Stimulated activated CD4-positive, alpha-beta T cell treated with anti-CD3 and anti-CD28 coated beads, TNF-alpha, amount 100 ng/mL, for 4 hours (primary cell): ENCODE data around the gene HLA-B.

Experiments
- DNase-seq, 3 experiments: peaks; one replicate each; pipeline ENCODE4 v3.0.0-alpha.2; 2020; ENCODE audit warnings: low read depth in 3 of 3

HLA-B gene

DNA sequence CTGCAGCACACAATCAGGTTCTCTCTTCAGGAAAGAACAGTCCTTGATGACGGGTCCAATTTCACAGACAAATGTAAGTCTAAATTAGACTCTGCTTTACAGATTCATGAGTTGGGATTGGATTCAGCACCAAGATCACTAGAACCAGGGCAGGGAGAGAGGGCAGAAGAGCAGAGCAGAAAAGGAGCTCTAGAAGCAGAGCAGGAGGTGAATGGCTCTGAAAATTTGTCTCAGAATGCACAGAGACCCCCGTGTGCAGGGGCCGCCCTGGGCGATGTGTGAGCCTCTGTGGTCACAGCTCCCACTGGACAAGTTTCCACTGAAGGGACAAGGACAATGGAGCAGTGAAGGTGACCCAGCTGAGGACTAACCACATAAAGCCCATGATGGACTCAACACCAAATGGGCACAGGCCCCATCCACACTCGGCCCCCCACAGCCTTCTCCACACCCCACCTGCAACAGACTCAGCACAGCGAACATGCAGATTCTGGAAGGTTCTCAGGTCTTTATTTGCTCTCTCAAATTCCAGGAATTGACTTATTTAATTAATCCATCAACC is 3.5 kb downstream of the HLA-B start:
- DNase-seq, result no peak

DNA sequence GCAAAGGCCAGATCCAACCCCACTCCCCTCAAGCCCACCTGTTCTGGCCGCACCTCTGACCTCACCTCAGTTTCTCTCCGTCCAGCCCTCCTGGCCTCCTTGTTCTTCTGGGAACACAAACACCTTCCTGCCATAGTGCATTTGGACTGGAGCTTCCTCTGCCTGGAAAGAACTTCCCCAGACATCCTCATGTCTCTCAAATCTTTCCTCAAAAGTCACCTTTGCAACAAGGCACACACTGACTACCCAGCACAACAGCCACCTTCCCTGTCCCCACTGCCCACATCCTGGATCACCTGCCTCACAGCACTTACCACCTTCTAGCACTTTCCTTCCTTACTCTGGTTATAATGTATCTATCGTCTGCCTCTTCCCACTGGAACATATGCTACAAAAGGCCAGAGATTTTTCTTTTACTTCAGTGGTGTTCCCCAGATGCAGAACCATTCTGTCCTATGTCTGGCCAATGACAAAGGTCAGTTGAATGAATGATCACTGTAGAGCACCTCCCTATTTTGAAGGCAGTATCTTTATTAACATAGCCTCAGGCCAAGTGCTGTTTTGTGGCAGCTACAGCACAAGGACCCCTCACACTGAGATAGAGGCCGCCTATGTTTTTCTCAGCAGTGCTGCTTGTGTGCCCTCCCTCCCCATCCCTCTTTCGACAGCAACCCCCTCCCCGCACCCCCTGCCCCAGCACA is 4.1 kb downstream of the HLA-B start:
- DNase-seq, result no peak

GRCh38 chr6:31352310-31352682 is 4.7 kb downstream of the HLA-B start:
- no peak for DNase-seq

DNA sequence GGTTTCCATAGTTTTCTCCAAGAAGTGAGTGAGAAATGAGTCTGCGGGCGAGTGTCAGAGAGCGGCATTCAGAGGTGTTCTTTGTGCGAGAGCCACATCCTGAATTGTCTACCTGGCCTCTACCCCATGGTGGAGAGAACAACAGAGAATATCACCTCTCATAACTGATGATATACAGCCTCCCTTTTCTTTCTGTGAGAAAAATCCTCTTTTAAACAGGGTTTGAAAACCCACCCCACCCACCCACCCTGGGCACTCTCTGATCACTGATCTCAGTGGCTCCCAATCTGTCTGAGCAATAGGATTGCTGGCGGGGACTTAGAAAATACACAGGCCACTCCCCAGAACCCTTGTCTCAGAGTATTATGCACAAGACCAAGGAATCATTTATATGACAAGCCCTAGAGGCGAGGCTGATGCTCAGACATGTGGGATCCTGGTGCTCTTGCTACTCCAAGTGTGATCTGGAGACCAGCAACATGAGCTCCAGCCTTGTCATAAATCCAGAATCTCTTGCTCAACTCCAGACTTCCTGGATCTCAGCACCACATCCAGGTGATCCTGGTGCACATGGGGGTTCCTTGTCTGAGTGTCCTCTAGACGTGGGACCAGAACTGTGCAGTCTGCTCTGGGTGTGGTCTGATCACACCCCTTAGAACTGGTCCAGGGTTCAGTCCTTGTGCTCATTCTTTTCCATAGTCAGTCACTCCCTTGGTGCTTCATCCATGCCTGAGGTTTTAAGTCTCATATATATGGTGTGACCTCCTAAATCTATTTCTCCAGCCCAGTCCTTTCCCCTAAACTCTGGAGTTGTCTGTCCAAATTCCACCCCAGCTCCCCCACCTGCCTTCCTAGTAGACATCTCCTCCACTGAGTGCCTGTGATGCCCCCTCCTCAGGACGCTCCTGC is 5.3 kb downstream of the HLA-B start:
- no peak for DNase-seq

- DNase-seq, result no peak
These were observed 6.0 kb downstream of the HLA-B start for GRCh38 chr6:31351033-31351380.

DNA sequence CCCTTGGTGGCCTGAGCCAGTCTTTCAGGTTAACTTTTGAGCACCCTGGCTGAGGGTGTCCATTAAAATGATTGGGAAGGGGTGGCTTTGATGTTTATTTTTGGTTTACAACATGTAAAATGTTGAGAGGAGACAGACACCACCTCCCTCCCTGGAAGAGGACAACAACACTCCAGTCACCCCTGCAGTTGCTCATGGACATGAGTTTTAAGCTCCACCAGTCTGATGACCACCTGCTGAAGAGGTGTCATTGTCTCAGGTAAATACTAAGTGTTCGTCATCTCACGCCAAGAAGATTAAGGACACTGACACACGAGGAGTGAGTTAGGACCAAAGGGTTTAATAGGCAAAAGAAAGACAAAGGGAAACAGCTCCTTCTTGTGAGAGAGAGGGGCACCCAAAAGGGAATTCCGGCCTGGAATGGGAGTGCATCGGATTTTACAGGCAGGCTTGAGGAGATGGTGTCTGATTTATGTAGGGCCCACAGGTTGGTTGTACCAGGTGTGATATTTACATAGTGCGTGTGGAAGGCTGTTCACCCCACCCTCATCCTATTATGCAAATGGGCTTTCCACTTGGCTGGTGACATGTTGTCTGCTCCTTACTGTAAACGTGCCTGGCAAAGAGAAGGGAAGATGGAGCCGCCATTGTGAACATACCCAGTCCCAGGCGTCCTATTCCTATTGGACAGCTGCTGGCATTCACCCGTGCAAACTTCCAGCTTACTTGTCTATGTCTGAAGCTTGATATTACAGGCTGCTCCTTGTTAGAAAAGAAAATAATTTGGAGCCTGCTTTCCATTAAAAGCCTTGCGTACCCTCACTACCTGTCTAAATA is 6.6 kb downstream of the HLA-B start:
- DNase-seq, result no peak

DNA sequence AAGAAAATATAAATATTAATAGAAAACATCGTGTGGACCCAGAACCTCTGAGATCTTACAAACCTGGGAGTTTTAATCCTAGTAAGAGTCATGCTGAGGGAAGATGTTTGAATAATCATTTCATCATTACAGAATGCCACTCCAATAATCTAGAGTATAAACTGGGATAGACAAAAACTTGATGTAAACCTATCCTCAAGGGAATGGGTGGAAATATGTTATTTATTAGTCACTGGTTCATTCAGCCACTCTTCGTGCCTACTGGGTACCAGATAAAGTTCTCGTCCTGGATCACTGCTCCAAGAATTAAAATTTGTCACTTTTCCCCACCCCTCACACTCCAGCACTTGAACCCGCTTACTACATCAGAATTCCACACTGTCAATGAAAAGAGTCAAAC is 7.7 kb downstream of the HLA-B start:
- DNase-seq, result no peak

DNA sequence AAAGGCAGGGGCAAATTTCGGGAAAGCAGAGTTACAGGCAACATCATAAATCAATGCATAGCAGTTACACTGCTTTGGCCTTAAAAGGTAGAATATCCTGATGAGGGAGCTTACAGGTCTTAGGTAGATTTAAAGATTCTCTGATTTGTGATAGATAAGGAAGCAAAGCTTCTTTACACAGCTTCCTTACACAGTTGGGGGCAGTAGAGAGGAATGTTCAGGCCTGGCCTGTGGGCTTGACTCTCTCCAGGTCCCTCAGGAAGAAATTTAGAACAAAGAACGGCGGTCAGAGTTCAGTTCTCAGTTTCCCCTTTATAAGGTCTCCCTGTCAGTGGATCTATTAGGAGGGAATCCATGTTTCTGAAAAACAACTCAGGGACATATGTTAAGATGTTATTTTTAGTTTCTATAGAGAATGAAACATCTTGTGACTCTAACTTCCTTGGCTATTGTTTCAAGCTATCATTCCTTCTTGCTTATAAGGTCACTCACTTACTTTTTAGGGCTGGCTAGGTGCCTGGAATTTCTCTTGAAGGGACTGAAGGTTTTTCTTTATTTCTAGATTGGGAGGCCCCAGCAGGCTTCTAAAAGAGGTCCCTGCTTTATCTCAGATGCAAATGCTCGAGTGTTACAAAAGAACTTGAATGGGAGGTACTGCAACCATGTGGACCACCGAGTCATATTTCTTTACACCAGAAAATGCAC is 11.8 kb downstream of the HLA-B start:
- no peak for DNase-seq

DNA sequence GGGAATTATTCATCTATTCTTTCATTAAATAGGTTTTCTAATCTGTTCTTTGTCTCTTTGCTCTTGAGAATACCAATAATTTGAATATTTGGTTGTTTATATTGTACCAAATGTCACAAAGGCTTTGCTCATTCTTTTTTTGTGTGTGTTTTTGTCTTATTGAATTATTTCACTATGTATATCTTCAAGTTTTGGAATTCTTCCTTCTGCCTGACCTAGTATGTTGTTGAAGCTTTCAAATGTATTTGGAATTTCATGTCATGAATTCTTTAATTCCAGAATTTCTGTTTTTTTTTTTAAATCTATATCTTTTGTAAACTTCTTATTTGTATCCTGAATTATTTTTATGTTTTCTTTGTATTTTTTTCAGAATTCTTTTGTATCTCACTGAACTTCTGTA is 16.8 kb downstream of the HLA-B start:
- no peak for DNase-seq

DNA sequence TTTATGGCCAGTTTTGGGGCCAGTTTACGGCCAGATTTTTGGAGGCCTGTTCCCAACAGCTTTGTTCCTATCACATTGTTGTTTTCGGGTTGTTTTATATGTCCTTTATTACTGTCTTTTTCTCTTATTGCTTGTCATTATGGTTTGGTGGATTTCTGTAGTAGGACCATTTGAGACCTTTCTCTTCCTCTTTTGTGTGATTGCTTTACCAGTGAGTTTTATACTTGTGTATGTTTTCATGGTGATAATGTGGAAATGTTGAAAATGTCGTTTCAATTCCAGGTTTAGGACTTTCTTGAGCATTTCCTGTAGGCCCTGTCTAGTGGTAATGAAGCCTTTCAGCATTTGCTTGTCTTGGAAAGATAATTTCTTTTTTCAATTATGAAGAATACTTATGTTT is 17.8 kb downstream of the HLA-B start:
- no peak for DNase-seq

DNA sequence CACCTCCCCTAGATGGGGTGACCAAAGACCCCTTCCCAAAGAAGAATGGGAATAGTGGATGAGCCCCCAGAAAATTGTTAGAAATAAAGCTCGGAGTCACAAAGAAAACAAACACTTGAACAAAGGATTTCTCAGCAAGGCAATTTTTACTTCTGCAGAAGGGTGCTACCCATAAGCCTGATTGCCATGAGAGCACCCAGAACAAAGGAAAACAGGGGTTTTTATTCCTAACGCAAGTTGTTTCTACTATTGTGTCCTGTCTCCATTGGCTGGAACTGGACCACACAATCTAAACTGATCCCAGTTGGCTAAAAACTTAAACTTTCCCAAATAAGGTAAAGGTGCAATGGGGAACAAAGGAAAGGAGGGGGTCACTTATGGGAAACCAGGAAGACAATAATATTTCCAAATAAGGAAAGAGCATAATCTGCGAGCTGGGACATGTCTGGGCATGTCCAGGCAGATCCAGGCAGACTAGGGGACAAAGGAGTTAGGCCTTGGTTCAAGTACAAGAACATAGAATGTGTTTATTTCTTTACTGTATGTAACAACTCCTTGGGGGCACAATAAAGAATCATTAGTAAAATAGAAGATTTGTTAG is 20.0 kb downstream of the HLA-B start:
- DNase-seq, result no peak

- DNase-seq, result no peak
These were observed 24.1 kb downstream of the HLA-B start for GRCh38 chr6:31332637-31333602.

GRCh38 chr6:31328355-31328960 is 28.5 kb downstream of the HLA-B start:
- no peak for DNase-seq

- no peak for DNase-seq
These were observed 35.2 kb downstream of the HLA-B start for GRCh38 chr6:31321820-31322219.

DNA sequence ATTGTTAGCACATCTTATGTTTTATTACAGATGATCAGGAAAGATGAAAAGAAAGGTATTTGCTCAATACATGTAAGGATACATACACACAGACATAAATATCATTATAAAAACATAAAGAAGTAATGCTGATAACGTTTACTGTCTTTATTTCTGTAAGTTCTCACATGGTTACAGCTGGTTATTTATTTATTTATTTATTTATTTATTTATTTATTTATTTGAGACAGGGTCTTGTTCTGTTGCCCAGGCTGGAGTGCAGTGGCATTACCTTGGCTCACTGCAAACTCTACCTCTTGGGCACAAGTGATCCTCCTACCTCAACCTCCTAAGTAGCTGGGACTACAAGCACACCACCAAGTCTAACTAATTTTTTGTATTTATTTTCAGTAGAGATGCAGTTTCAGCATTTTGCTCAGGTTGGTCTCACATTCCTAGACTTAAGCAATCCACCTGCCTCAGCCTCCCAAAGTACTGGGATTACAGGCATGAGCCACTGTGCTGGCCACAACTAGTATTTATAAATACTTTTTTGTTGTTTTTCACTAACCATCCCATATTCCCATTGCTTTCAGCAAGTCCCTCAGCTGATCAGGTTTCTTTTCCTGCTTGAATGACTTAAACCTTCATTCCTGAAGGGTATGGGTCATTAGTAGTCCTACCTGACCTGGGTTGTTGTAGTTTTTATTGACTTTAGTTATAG is 35.8 kb downstream of the HLA-B start:
- DNase-seq, result no peak

DNA sequence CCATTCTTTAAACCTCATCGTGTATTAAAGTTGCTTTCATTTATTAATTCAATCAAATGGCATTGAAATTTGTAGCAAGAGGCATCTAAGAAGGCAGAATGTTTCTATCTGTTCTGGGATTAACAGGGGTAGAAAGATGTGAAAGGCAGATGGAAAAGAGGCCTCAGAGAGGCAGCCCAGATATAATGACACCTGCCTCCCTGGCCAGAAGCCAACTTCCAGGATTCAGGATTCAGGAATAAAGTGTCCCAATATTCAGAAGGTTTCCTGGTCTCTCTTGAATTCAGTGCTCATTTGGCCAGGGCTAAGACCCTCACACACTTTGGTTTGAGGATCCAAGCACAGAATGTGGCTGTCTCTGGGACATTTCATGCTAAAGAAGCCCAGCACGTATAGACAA is 39.9 kb downstream of the HLA-B start:
- DNase-seq, result no peak

DNA sequence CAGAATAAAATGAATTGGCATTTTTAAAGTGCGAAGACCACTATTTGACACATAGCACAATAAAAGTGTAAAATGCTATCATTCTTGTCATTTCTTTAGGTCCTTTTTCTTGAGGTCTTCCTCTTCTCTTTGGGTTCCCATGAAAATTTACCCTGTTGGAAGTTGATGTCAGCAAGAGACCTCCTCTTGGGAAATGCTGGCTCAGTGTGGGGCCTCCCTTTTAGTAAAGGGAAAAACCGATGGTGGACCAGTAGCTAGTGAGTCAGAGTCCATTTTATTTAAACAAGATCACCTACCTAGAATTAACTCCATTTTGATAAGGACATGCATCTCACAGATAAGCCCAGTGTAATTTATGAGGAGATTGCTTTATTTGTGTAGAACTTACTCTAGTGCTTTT is 47.3 kb downstream of the HLA-B start:
- no peak for DNase-seq

DNA sequence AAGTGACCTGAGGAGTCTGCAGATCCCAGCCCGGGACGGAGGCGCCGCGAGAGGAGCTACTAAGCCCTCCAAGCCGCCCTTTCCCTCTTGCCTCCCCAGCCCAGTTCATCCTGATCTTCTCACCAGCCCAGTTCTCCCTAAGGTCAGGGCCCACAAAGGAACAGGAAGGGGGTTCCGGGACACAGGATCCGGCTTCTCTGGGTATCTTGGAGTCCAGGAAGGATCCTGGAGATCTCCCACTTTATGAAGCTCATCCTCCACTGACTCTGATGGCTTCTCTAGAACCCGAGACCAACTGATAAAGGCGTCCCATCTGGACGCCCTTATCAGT is 48.2 kb downstream of the HLA-B start:
- no peak for DNase-seq
